ENCODE data around the gene ARHGAP44.

Gene ARHGAP44

DNA sequence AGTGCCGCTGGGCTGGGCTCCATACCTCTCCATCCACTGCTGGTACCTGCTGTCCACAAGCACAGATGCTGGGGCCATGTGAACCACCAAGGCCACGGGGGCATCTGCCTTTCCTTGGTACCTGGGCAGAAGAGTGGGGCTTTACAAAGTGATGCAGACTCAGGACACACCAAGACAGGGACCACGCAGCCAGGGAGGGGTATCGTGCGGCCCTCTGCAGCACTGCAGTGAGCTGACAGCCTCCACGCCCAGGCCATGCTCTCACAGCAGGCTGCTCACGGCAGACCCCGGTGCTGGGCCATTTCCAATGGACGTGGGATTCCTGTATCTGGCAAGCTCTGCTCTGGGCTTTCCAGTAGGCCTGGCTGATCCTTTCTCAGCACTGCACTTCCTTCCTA is 214.2 kb downstream of the ARHGAP44 start:
- CTCF ChIA-PET = interaction anchor here (0.9 to 5.0 kb wide), 18 partner anchors 10 to 822 kb away, joined by 3 to 56 read pairs (median 9); partner anchors contain the start of gene ELAC2
- TF ChIP-seq, protein P1, sequence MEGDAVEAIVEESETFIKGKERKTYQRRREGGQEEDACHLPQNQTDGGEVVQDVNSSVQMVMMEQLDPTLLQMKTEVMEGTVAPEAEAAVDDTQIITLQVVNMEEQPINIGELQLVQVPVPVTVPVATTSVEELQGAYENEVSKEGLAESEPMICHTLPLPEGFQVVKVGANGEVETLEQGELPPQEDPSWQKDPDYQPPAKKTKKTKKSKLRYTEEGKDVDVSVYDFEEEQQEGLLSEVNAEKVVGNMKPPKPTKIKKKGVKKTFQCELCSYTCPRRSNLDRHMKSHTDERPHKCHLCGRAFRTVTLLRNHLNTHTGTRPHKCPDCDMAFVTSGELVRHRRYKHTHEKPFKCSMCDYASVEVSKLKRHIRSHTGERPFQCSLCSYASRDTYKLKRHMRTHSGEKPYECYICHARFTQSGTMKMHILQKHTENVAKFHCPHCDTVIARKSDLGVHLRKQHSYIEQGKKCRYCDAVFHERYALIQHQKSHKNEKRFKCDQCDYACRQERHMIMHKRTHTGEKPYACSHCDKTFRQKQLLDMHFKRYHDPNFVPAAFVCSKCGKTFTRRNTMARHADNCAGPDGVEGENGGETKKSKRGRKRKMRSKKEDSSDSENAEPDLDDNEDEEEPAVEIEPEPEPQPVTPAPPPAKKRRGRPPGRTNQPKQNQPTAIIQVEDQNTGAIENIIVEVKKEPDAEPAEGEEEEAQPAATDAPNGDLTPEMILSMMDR (IDR thresholded peaks at IDR 0.05; ENCODE audit: control extremely low read depth, extremely low read depth, low read depth, missing control alignments) = no peak
- POLR2A ChIA-PET = interaction anchor here (0.6 kb wide), 1 partner anchor 138 kb away, joined by 3 read pairs; no protein-coding TSS in a partner anchor
- DNase-seq (ENCODE audit: extremely low spot score) = no peak

DNA sequence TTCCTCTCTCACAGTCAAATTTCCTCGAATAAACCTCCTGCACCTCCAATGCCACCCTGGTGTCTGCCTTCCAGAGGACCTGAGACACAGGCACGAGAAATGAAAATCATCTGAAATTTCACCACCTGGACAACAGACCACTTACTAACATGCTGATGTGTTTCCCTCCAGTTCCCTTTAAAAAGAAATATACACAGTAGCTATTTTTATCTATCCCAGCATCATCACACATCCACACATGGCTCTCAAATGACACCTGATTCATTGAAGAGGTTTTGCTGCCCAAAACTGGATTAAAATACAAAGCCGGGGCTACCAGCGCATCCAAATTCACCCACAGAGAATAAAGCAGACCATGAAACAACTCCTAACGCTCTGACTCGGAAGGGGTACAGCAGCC is 214.6 kb downstream of the ARHGAP44 start:
- CTCF ChIA-PET = interaction anchor here (0.9 to 5.0 kb wide), 13 partner anchors 9 to 806 kb away, joined by 3 to 56 read pairs (median 16); partner anchors contain the start of gene ELAC2
- DNase-seq (ENCODE audit: extremely low spot score) = no peak
- POLR2A ChIA-PET = interaction anchor here (0.6 kb wide), 1 partner anchor 138 kb away, joined by 3 read pairs; no protein-coding TSS in a partner anchor
- TF ChIP-seq, protein P1 (IDR thresholded peaks at IDR 0.05; ENCODE audit: control extremely low read depth, extremely low read depth, low read depth, missing control alignments) = no peak

DNA sequence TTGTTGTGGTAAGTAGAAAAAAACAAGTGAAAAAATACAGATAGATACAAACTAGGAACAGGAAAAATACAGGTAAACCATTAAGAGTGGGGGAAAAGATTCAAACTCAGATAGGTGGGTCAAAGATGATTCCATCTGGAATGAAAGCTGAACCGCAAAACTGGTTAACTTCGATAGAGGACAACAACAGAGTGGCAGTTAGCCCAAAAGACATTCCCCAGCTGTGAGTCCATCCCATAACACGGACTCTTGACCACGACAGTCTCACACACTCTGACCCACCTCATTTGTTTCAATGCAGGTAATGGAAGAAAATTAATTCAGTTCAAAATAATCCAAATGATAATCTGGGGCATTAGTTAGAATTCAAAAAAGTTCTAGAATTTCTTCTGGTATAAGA is 215.0 kb downstream of the ARHGAP44 start:
- no peak for DNase-seq (ENCODE audit: extremely low spot score)
- POLR2A ChIA-PET = no interaction called here
- CTCF ChIA-PET = interaction anchor here (0.9 to 5.0 kb wide), 12 partner anchors 9 to 662 kb away, joined by 3 to 56 read pairs (median 18); partner anchors contain the start of gene ELAC2
- TF ChIP-seq, protein P1 (IDR thresholded peaks at IDR 0.05; ENCODE audit: control extremely low read depth, extremely low read depth, low read depth, missing control alignments) = no peak

DNA sequence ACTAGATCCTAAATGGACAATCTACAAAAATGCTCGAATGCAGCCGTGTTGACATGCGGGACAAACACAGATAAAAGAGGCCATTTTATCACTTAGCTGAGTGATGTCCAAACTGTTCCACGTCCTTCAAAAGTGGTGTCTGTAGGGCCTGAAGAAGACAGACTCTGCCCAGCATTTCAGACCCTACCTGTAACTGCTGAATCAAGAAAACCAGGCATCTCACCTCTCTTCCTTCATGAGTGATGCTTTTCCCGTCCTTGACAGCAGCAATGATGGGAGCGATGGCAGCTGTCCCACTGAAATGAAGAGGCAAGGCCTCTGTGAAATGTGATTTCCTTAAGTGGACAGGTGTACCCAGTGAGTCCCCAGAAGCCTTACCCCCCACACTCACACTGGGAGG is 216.2 kb downstream of the ARHGAP44 start:
- CTCF ChIA-PET = interaction anchor here (0.9 to 5.0 kb wide), 12 partner anchors 8 to 663 kb away, joined by 3 to 56 read pairs (median 18); partner anchors contain the start of gene ELAC2
- no peak for DNase-seq (ENCODE audit: extremely low spot score)
- TF ChIP-seq, protein P1 (IDR thresholded peaks at IDR 0.05; ENCODE audit: control extremely low read depth, extremely low read depth, low read depth, missing control alignments) = no peak
- POLR2A ChIA-PET = interaction anchor here (1.7 kb wide), 1 partner anchor 12 kb away, joined by 3 read pairs; the partner anchor contains the start of gene ELAC2

DNA sequence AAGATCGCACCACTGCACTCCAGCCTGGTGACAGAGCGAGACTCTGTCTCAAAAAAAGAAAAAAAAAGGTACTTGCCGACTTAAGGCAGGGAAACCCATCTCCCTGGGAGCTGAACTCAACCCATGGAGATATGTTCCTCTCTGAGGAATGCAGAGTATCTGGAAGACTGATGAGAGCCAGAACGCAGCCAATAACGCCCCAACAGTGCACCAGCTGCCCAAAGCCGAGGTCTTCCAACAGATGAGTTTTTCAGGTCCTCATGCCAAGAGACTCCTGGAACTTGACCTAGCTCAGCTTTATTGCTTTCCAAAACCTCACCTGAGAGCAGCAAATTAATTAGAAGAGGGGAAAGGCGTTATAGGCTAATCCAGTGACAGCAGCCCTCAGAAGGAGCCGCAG is 219.2 kb downstream of the ARHGAP44 start:
- CTCF ChIA-PET = interaction anchor here (1.2 to 3.1 kb wide), 4 partner anchors 9 to 22 kb away, joined by 3 to 18 read pairs (median 8); partner anchors contain the start of gene ELAC2

DNA sequence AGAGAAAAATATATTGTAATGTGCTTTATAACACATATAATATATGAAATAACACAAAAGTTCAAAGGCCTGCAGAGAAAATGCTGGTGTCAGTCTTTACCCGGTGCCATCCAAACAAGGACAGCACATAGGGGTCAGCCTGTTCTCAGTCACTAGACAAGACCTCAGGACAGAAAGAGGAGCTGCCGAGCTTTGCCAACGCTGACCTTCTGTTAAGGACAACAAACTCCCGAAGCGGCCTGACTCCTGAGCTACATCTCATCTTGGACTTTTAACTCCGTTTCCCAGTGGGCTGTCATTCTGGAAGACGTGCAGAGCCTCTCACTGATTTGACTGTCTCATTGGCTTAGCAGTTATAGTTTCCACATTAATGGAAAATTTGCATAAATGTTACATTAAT is 221.7 kb downstream of the ARHGAP44 start:
- ChIA-PET POLR2A (no interaction called here), CTCF (interaction anchor here (1.1 to 5.8 kb wide), 4 partner anchors 7 to 25 kb away, joined by 3 to 56 read pairs (median 20); no protein-coding TSS in a partner anchor)
- DNase-seq (ENCODE audit: extremely low spot score) = no peak
- TF ChIP-seq, protein P1 (IDR thresholded peaks at IDR 0.05; ENCODE audit: control extremely low read depth, extremely low read depth, low read depth, missing control alignments) = no peak

More for the DNA sequence above, 219.2 kb downstream of the ARHGAP44 start:
- POLR2A ChIA-PET = no interaction called here
- TF ChIP-seq, protein P1 (IDR thresholded peaks at IDR 0.05; ENCODE audit: control extremely low read depth, extremely low read depth, low read depth, missing control alignments) = no peak
- DNase-seq (ENCODE audit: extremely low spot score) = no peak
